Activated T-cell treated with anti-CD3 and anti-CD28 coated beads for 1 hour (primary cell): Measurements from ENCODE around the gene LCK.
"Not testable (repeated sequence)": the region's sequence is repeated elsewhere in the genome, so short reads cannot be mapped to it uniquely, and the experiment has no call there.

Experiments used
- DNase-seq: peaks from one replicate; pipeline ENCODE4 v3.0.0-alpha.2; 2020; ENCODE audit warnings: low read depth

LCK gene

GRCh38 chr1:32240140-32240951, 10.7 kb upstream of the LCK start:
- DNase-seq: peak; percentile 59

GRCh38 chr1:32241001-32241763, 9.9 kb upstream of the LCK start:
- DNase-seq: peak; percentile 34

- no peak for DNase-seq
Observed at GRCh38 chr1:32242341-32242851, 8.7 kb upstream of the LCK start.

- DNase-seq: no peak
Observed at GRCh38 chr1:32246888-32247273, 4.2 kb upstream of the LCK start, which contains the start of gene FAM167B. Gene FAM167B (plus strand): TSS chr1:32247222. CDS start chr1:32247422, 200 bp downstream.

GRCh38 chr1:32247452-32247851, 3.6 kb upstream of the LCK start:
- no peak for DNase-seq

- peak; percentile 61 for DNase-seq
Observed at GRCh38 chr1:32247983-32248889, 2.8 kb upstream of the LCK start.

GRCh38 chr1:32249831-32250525, 1.1 kb upstream of the LCK start:
- peak; percentile 65 for DNase-seq

GRCh38 chr1:32255072-32256071, 4.3 kb downstream of the LCK start:
- DNase-seq: no peak

- no peak for DNase-seq
Observed at GRCh38 chr1:32256473-32257226, 5.6 kb downstream of the LCK start.

DNA sequence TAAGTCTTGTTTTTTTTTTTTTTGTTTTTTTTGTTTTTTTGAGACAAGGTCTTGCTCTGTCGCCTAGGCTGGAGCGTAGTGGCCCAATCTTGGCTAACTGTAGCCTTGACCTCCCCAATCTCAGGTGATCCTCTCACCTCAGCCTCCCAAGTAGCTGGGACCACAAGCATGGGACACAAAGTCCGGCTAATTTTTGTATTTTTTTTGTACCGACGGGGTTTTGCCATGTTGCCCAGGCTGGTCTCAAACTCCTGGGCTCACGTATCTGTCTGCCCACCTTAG, 6.1 kb downstream of the LCK start:
- DNase-seq: no peak

- DNase-seq: not testable (repeated sequence)
Observed at GRCh38 chr1:32263236-32263593, 12.2 kb downstream of the LCK start.

DNA sequence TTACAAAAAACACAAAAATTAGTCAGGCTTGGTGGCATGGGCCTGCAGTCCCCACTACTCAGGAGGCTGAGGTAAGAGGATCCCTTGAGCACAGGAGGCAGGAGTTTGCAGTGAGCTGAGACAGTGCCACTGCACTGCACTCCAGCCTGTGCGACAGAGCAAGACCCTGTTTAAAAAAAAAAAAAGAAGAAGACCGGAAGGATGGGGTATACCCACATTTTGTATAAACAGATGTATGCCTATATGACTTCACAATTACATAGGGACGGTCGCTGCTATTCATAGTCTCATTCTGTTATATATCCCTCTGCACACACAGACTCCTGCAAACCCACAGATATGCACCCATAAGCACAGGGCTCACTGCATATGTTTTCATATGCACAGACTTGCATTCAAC, 12.7 kb downstream of the LCK start:
- DNase-seq: no peak

DNA sequence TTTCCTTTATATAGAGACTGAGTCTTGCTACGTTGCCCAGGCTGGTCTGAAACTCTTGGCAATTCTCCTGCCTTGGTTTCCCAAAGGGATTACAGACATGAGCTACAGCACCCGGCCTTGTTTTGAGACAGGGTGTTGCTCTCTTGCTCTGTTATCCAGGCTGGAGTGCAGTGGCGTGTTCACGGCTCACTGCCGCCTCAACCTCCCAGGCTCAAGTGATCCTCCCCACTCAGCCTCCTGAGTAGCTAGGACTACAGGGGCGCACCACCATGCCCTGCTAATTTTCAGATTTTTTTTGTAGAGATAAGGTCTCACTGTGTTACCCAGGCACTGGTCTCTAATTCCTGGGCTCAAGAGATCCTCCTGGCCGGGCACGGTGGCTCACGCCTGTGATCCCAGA, 14.8 kb downstream of the LCK start:
- no peak for DNase-seq

DNA sequence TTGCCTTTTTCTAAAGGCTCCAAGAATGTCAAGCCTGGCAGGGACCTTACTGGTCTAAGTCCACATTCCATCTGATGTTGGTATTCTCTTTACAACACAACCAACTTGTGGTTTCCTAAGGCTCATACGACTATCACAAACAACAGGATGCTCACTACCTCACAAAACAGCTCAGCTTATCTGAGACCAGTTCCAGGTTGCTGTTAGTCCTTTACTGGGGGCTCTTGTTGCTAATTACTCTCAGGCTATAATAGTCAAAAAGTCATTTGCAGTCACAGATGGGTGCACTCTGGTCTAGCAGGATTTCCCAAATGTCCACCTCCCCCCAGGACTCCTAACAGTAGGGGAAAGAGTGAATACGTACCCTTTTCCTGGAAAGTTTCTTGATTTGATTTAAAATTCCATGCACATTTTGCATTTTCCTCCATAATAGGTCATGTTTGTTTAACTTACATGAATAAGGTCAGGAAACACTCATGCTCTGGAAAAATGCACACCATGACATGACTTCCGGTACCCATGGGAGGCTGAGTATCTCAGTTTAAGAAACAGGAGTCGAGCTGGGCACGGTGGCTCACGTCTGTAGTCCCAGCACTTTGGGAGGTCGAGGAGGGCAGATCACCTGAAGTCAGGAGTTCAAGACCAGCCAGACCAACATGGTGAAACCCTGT, 16.0 kb downstream of the LCK start:
- no peak for DNase-seq

- DNase-seq: no peak
Observed at GRCh38 chr1:32269744-32270143, 18.7 kb downstream of the LCK start.

GRCh38 chr1:32272557-32273390, 21.7 kb downstream of the LCK start:
- no peak for DNase-seq

DNA sequence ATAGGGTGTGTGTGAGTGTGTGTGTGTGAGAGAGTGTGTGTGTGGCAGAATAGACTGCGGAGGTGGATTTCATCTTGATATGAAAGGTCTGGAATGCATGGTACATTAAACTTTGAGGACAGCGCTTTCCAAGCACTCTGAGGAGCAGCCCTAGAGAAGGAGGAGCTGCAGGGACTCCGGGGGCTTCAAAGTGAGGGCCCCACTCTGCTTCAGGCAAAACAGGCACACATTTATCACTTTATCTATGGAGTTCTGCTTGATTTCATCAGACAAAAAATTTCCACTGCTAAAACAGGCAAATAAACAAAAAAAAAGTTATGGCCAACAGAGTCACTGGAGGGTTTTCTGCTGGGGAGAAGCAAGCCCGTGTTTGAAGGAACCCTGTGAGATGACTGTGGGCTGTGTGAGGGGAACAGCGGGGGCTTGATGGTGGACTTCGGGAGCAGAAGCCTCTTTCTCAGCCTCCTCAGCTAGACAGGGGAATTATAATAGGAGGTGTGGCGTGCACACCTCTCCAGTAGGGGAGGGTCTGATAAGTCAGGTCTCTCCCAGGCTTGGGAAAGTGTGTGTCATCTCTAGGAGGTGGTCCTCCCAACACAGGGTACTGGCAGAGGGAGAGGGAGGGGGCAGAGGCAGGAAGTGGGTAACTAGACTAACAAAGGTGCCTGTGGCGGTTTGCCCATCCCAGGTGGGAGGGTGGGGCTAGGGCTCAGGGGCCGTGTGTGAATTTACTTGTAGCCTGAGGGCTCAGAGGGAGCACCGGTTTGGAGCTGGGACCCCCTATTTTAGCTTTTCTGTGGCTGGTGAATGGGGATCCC, 22.5 kb downstream of the LCK start:
- peak; percentile 82 for DNase-seq
